H9 (cell line): ENCODE measurements around the gene DOCK10. TPM values are rescaled to one million over a fixed set of nuclear protein-coding genes. Genes with fewer than 3 reads are reported as not detected.

Experiments used
- DNase-seq: peaks from one replicate; pipeline ENCODE4 v3.0.0-alpha.2; 2017
- H2AFZ ChIP-seq: one replicate; pipeline ENCODE4 v1.6.1; 2013; ENCODE audit warnings: mild to moderate bottlenecking, low read length, control low read depth, moderate library complexity
- H2AK5ac ChIP-seq: 2 replicates; pipeline ENCODE4 v1.6.1; 2013; ENCODE audit warnings: low read length, control low read depth, mixed read lengths; ENCODE audit not compliant: insufficient read length
- H2BK120ac ChIP-seq: one replicate; pipeline ENCODE4 v1.6.1; 2013; ENCODE audit warnings: low read depth, mild to moderate bottlenecking, low read length, control low read depth, inconsistent platforms; ENCODE audit not compliant: poor library complexity, severe bottlenecking
- H2BK12ac ChIP-seq: 2 replicates; pipeline ENCODE4 v1.6.1; 2013; ENCODE audit warnings: low read length, control low read depth, mixed read lengths, low read depth; ENCODE audit not compliant: insufficient read length
- H2BK15ac ChIP-seq: 2 replicates; pipeline ENCODE4 v1.6.1; 2013; ENCODE audit warnings: low read depth, low read length, control low read depth
- H2BK20ac ChIP-seq: one replicate; pipeline ENCODE4 v1.6.1; 2013; ENCODE audit warnings: low read depth, mild to moderate bottlenecking, low read length, control low read depth, inconsistent platforms; ENCODE audit not compliant: poor library complexity, severe bottlenecking
- H2BK5ac ChIP-seq: 2 replicates; pipeline ENCODE4 v1.6.1; 2013; ENCODE audit warnings: low read length, control low read depth, mixed read lengths; ENCODE audit not compliant: insufficient read length
- H3K14ac ChIP-seq: 2 replicates; pipeline ENCODE4 v1.6.1; 2013; ENCODE audit warnings: low read length, control low read depth; ENCODE audit not compliant: insufficient read depth
- H3K18ac ChIP-seq: 2 replicates; pipeline ENCODE4 v1.6.1; 2013; ENCODE audit warnings: low read depth, mild to moderate bottlenecking, mixed read lengths, low read length, control low read depth; ENCODE audit not compliant: insufficient read length
- H3K23ac ChIP-seq: 2 replicates; pipeline ENCODE4 v1.6.1; 2013; ENCODE audit warnings: low read length, control low read depth, mixed read lengths, low read depth; ENCODE audit not compliant: insufficient read length
- H3K23me2 ChIP-seq: 2 replicates; pipeline ENCODE4 v1.6.1; 2013; ENCODE audit warnings: low read depth, mild to moderate bottlenecking, mixed read lengths, low read length, control low read depth; ENCODE audit not compliant: insufficient read length, poor library complexity, severe bottlenecking
- H3K27ac ChIP-seq: 2 replicates; pipeline ENCODE4 v1.5.1; 2013; ENCODE audit warnings: low read length, control low read depth, mixed read lengths, low read depth; ENCODE audit not compliant: insufficient read length
- H3K27me3 ChIP-seq: 2 replicates; pipeline ENCODE4 v1.6.1; 2013; ENCODE audit warnings: low read length, control low read depth, inconsistent platforms; ENCODE audit not compliant: insufficient read depth
- H3K4ac ChIP-seq: 2 replicates; pipeline ENCODE4 v1.6.1; 2013; ENCODE audit warnings: low read depth, mild to moderate bottlenecking, control low read depth, inconsistent platforms, low read length, moderate library complexity
- H3K4me1 ChIP-seq: 2 replicates; pipeline ENCODE4 v1.6.1; 2013; ENCODE audit warnings: low read length, control low read depth, inconsistent platforms; ENCODE audit not compliant: insufficient read depth
- H3K4me2 ChIP-seq: 2 replicates; pipeline ENCODE4 v1.6.1; 2013; ENCODE audit warnings: low read length, control low read depth, mixed read lengths; ENCODE audit not compliant: insufficient read length, insufficient read depth
- H3K56ac ChIP-seq: 2 replicates; pipeline ENCODE4 v1.6.1; 2013; ENCODE audit warnings: low read depth, mild to moderate bottlenecking, mixed read lengths, low read length, control low read depth; ENCODE audit not compliant: insufficient read length
- H3K79me1 ChIP-seq: 2 replicates; pipeline ENCODE4 v1.6.1; 2013; ENCODE audit warnings: low read depth, mild to moderate bottlenecking, moderate library complexity, low read length, control low read depth, inconsistent platforms; ENCODE audit not compliant: insufficient read depth, poor library complexity, severe bottlenecking
- H3K79me2 ChIP-seq: 2 replicates; pipeline ENCODE4 v1.6.1; 2013; ENCODE audit warnings: low read length, control low read depth, inconsistent platforms; ENCODE audit not compliant: insufficient read depth
- H3K9ac ChIP-seq: 2 replicates; pipeline ENCODE4 v1.6.1; 2013; ENCODE audit warnings: low read length, control low read depth, mixed read lengths; ENCODE audit not compliant: insufficient read length; ENCODE audit errors: extremely low read depth
- H3K9me3 ChIP-seq: one replicate; pipeline ENCODE4 v1.6.1; 2013; ENCODE audit warnings: low read depth, low read length, inconsistent platforms; ENCODE audit not compliant: control insufficient read depth
- H3T11ph ChIP-seq: one replicate; pipeline ENCODE4 v1.6.1; 2013; ENCODE audit warnings: mild to moderate bottlenecking, low read length, control low read depth, inconsistent platforms
- H4K20me1 ChIP-seq: one replicate; pipeline ENCODE4 v1.6.1; 2013; ENCODE audit not compliant: control insufficient read depth, insufficient read length, insufficient read depth
- H4K5ac ChIP-seq: 2 replicates; pipeline ENCODE4 v1.6.1; 2013; ENCODE audit warnings: low read depth, mild to moderate bottlenecking, mixed read lengths, low read length, control low read depth; ENCODE audit not compliant: insufficient read length
- H4K8ac ChIP-seq: replicated peaks from 2 replicates; pipeline ENCODE4 v1.6.1; 2013; ENCODE audit warnings: low read length, control low read depth, mixed read lengths, low read depth; ENCODE audit not compliant: insufficient read length
- H4K91ac ChIP-seq: 2 replicates; pipeline ENCODE4 v1.6.1; 2013; ENCODE audit warnings: low read depth, mild to moderate bottlenecking, moderate library complexity, mixed read lengths, low read length, control low read depth; ENCODE audit not compliant: insufficient read length
- H3K27ac Mint-ChIP-seq, 3 experiments: 2 replicates in 2 of 3; 3 replicates in 1 of 3; pipeline ENCODE4 v1.8.0; 2020 to 2021; ENCODE audit warnings: mixed read lengths in 3 of 3, mild to moderate bottlenecking in 1 of 3, moderate library complexity in 1 of 3
- H3K27me3 Mint-ChIP-seq: 2 replicates; pipeline ENCODE4 v1.8.0; 2021; ENCODE audit warnings: low read depth, mild to moderate bottlenecking, moderate library complexity, mixed read lengths
- H3K36me3 Mint-ChIP-seq, 3 experiments: 2 replicates in 2 of 3; 3 replicates in 1 of 3; pipeline ENCODE4 v1.8.0; 2020 to 2021; ENCODE audit warnings: low read depth in 3 of 3, mixed read lengths in 3 of 3; ENCODE audit not compliant: insufficient read depth in 1 of 3
- H3K4me1 Mint-ChIP-seq, 2 experiments: 2 replicates each; pipeline ENCODE4 v1.8.0; 2020; ENCODE audit warnings: mixed read lengths in 2 of 2
- H3K4me3 Mint-ChIP-seq, 2 experiments: 2 replicates in 1 of 2; 3 replicates in 1 of 2; pipeline ENCODE4 v1.8.0; 2020 to 2021; ENCODE audit warnings: mild to moderate bottlenecking in 2 of 2, mixed read lengths in 2 of 2, moderate library complexity in 1 of 2
- H3K9me3 Mint-ChIP-seq, 2 experiments: 2 replicates in 1 of 2; 3 replicates in 1 of 2; pipeline ENCODE4 v1.8.0; 2020; ENCODE audit warnings: mild to moderate bottlenecking in 2 of 2, mixed read lengths in 2 of 2, moderate library complexity in 1 of 2
- CTCF ChIP-seq: fragments of 200-600 bp; sonication (generic); conservative IDR thresholded peaks from 3 replicates; pipeline ENCODE4 v1.8.0; 2021; ENCODE audit warnings: antibody characterized with exemption, mild to moderate bottlenecking
- WGBS: extraction: QIAGEN DNeasy Blood & Tissue Kit; methylation state at CpG from one replicate; pipeline ENCODE4 v1.1.7; 2013; ENCODE audit warnings: missing lambda C conversion rate, low lambda C conversion rate, mixed read lengths; ENCODE audit not compliant: insufficient read length; ENCODE audit errors: extremely low coverage; 5-methylcytosine and 5-hydroxymethylcytosine counted together
- total RNA-seq: library from RNA; stranded (reverse); gene quantifications from 2 replicates; pipeline ENCODE4 v1.2.1, GENCODE V29; 2021

Gene DOCK10
- total RNA-seq, 1 experiment from 2014 or later, result 0.79 TPM

GRCh38 chr2:224820283-224820991 lies 221.8 kb downstream of the DOCK10 start:
- Histone ChIP-seq H3K27ac (no peak overlapping the region), H2AFZ (no peak overlapping the region), H3K4ac (no peak overlapping the region), H3K23me2 (no peaks in the 10 kb centered on the region), H3K14ac (no peak overlapping the region), H3K4me2 (no peak overlapping the region), H4K91ac (no peak overlapping the region), H3K18ac (no peak overlapping the region), H2BK15ac (no peak overlapping the region), H3K4me1 (no peaks in the 10 kb centered on the region), H2BK12ac (no peak overlapping the region), H4K8ac (no peak overlapping the region), H3K56ac (no peak overlapping the region), H3K23ac (no peak overlapping the region), H2BK20ac (no peak overlapping the region), H3K27me3 (no peaks in the 10 kb centered on the region), H3K79me1 (no peaks in the 10 kb centered on the region), H3K79me2 (no peaks in the 10 kb centered on the region), H3K9me3 (no peaks in the 10 kb centered on the region), H3T11ph (no peak overlapping the region), H2BK5ac (no peak overlapping the region), H4K5ac (no peak overlapping the region), H2AK5ac (no peak overlapping the region), H4K20me1 (no peaks in the 10 kb centered on the region), H2BK120ac (no peak overlapping the region), H3K9ac (no peak overlapping the region)
- H3K27ac Mint-ChIP-seq, result no peak overlapping the region
- H3K36me3 Mint-ChIP-seq, result no peaks in the 10 kb centered on the region
- H3K9me3 Mint-ChIP-seq, result no peaks in the 10 kb centered on the region
- no peak for DNase-seq
- no peaks in the 10 kb centered on the region for H3K27me3 Mint-ChIP-seq
- peaks cover 3 to 5% of the 10 kb centered on the region in 2 experiments; a peak in 2 of 4 replicates for H3K4me1 Mint-ChIP-seq
- WGBS, result no CpG with 5 or more reads among the region's 7 CpGs
- no peak for TF ChIP-seq CTCF
- H3K4me3 Mint-ChIP-seq, result no peak overlapping the region
